ENCODE measurements around the gene CCT3. TPM values are rescaled to one million over a fixed set of nuclear protein-coding genes. Genes with fewer than 3 reads are reported as not detected.

The CCT3 gene
- total and polyA plus RNA-seq, 10 of the 15 experiments (the other 5 are each of a cell fraction or from before 2014, with no cell fraction given): 319 to 585 (median 427) TPM

GRCh38 chr1:156338180-156338976 lies at the start of gene CCT3, which contains the start of gene TSACC (continued):
- TF ChIP-seq SUPT20H (IDR thresholded peaks at IDR 0.05; ENCODE audit: borderline replicate concordance, control insufficient read depth, low read depth, low read length) (no peak), NR2F1 (conservative IDR thresholded peaks at IDR 0.05) (0 out of 2 replicates have a peak, but pooled peaks have one; percentile 62), ZNF217 (IDR thresholded peaks at IDR 0.05) (no peak; the same call in 1 of the 2 replicates), SP1 (IDR thresholded peaks at IDR 0.05; ENCODE audit: low read depth, low read length) (peak; percentile 99), NFXL1 (IDR thresholded peaks at IDR 0.05; ENCODE audit: borderline replicate concordance) (no peak), NFYB (IDR thresholded peaks at IDR 0.05; ENCODE audit: insufficient read depth, low read depth, low read length) (peak; percentile 97), ZNF274 (IDR thresholded peaks at IDR 0.05; ENCODE audit: insufficient read depth, insufficient read length) (no peak), MEF2A (IDR thresholded peaks at IDR 0.05; ENCODE audit: insufficient read depth, low read depth, low read length) (0 out of 2 replicates have a peak, but pooled peaks have one; percentile 34)
- TF ChIP-seq, protein P1, sequence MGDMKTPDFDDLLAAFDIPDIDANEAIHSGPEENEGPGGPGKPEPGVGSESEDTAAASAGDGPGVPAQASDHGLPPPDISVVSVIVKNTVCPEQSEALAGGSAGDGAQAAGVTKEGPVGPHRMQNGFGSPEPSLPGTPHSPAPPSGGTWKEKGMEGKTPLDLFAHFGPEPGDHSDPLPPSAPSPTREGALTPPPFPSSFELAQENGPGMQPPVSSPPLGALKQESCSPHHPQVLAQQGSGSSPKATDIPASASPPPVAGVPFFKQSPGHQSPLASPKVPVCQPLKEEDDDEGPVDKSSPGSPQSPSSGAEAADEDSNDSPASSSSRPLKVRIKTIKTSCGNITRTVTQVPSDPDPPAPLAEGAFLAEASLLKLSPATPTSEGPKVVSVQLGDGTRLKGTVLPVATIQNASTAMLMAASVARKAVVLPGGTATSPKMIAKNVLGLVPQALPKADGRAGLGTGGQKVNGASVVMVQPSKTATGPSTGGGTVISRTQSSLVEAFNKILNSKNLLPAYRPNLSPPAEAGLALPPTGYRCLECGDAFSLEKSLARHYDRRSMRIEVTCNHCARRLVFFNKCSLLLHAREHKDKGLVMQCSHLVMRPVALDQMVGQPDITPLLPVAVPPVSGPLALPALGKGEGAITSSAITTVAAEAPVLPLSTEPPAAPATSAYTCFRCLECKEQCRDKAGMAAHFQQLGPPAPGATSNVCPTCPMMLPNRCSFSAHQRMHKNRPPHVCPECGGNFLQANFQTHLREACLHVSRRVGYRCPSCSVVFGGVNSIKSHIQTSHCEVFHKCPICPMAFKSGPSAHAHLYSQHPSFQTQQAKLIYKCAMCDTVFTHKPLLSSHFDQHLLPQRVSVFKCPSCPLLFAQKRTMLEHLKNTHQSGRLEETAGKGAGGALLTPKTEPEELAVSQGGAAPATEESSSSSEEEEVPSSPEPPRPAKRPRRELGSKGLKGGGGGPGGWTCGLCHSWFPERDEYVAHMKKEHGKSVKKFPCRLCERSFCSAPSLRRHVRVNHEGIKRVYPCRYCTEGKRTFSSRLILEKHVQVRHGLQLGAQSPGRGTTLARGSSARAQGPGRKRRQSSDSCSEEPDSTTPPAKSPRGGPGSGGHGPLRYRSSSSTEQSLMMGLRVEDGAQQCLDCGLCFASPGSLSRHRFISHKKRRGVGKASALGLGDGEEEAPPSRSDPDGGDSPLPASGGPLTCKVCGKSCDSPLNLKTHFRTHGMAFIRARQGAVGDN (IDR thresholded peaks at IDR 0.05): no peak
- TF ChIP-seq, protein P2, sequence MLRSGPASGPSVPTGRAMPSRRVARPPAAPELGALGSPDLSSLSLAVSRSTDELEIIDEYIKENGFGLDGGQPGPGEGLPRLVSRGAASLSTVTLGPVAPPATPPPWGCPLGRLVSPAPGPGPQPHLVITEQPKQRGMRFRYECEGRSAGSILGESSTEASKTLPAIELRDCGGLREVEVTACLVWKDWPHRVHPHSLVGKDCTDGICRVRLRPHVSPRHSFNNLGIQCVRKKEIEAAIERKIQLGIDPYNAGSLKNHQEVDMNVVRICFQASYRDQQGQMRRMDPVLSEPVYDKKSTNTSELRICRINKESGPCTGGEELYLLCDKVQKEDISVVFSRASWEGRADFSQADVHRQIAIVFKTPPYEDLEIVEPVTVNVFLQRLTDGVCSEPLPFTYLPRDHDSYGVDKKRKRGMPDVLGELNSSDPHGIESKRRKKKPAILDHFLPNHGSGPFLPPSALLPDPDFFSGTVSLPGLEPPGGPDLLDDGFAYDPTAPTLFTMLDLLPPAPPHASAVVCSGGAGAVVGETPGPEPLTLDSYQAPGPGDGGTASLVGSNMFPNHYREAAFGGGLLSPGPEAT (IDR thresholded peaks at IDR 0.05; ENCODE audit: low read depth): peak; percentile 42; the same call in 1 of the 2 replicates

Measured in GM12878 (cell line).